Fibroblast of lung (primary cell): ENCODE data around the gene DGCR8.

ENCODE experiments used
- EZH2 ChIP-seq: IDR thresholded peaks from 2 replicates; pipeline ENCODE4 v1.5.1; 2012; ENCODE audit warnings: low read length, control low read depth, mild to moderate bottlenecking; ENCODE audit errors: missing control alignments
- TF ChIP-seq, protein P1 (sequence below), 2 donors: IDR thresholded peaks in 1 of 2; conservative IDR thresholded peaks in 1 of 2; 1 replicate in 1 of 2; 2 replicates in 1 of 2; pipeline ENCODE4 v1.5.1; 2011 to 2012; ENCODE audit warnings: low read length in 2 of 2, control low read depth in 1 of 2, inconsistent platforms in 1 of 2, low read depth in 1 of 2, mild to moderate bottlenecking in 1 of 2

- TF ChIP-seq, protein P1, sequence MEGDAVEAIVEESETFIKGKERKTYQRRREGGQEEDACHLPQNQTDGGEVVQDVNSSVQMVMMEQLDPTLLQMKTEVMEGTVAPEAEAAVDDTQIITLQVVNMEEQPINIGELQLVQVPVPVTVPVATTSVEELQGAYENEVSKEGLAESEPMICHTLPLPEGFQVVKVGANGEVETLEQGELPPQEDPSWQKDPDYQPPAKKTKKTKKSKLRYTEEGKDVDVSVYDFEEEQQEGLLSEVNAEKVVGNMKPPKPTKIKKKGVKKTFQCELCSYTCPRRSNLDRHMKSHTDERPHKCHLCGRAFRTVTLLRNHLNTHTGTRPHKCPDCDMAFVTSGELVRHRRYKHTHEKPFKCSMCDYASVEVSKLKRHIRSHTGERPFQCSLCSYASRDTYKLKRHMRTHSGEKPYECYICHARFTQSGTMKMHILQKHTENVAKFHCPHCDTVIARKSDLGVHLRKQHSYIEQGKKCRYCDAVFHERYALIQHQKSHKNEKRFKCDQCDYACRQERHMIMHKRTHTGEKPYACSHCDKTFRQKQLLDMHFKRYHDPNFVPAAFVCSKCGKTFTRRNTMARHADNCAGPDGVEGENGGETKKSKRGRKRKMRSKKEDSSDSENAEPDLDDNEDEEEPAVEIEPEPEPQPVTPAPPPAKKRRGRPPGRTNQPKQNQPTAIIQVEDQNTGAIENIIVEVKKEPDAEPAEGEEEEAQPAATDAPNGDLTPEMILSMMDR (conservative IDR thresholded peaks at IDR 0.05 in 1 of 2, IDR thresholded peaks at IDR 0.05 in 1 of 2; ENCODE audit: low read depth in 1 of 2, low read length in 2 of 2), result no peak
- no peak for TF ChIP-seq EZH2
Observed at GRCh38 chr22:20132686-20133246, 52.7 kb downstream of the DGCR8 start.
